Thoracic aorta (tissue), 2 donors: Measurements from ENCODE around the gene LRRIQ1. TPM values are rescaled to one million over a fixed set of nuclear protein-coding genes. Genes with fewer than 3 reads are reported as not detected.

ENCODE experiments used
- ATAC-seq: fragments of 150-250 bp; one replicate; pipeline ENCODE4 v1.8.0; 2017; ENCODE audit warnings: low read depth; ENCODE audit not compliant: insufficient number of reproducible peaks, low FRiP score
- DNase-seq: peaks from one replicate; pipeline ENCODE4 v3.0.0-alpha.2; 2020; ENCODE audit warnings: low spot score
- H3K27ac ChIP-seq, 2 donors: fragments of 200-600 bp; sonication (generic); 1 replicate in 1 of 2; 2 replicates in 1 of 2; pipeline ENCODE4 v1.5.1; 2016; ENCODE audit warnings: mild to moderate bottlenecking in 2 of 2, moderate library complexity in 2 of 2
- H3K27me3 ChIP-seq: fragments of 200-600 bp; sonication (generic); replicated peaks from 2 replicates; pipeline ENCODE4 v1.6.0; 2016; ENCODE audit warnings: mild to moderate bottlenecking; ENCODE audit not compliant: insufficient read depth
- H3K36me3 ChIP-seq: fragments of 200-600 bp; sonication (generic); one replicate; pipeline ENCODE4 v1.5.1; 2016
- H3K4me1 ChIP-seq, 2 donors: fragments of 200-600 bp; sonication (generic); 1 replicate in 1 of 2; 2 replicates in 1 of 2; pipeline versions ENCODE4 v1.5.1 to v1.6.0; 2016; ENCODE audit warnings: low read depth in 2 of 2, mild to moderate bottlenecking in 1 of 2; ENCODE audit not compliant: control insufficient read depth in 1 of 2
- H3K4me3 ChIP-seq: fragments of 200-600 bp; sonication (generic); 2 replicates; pipeline ENCODE4 v1.5.1; 2016; ENCODE audit warnings: mild to moderate bottlenecking
- H3K9me3 ChIP-seq: fragments of 200-600 bp; sonication (generic); 2 replicates; pipeline ENCODE4 v1.5.1; 2016
- CTCF ChIP-seq: fragments of 200-600 bp; sonication (generic); IDR thresholded peaks from one replicate; pipeline ENCODE4 v1.5.1; 2019; ENCODE audit warnings: antibody characterized with exemption
- total RNA-seq, 2 donors: library from RNA; depleted of rRNA; stranded (reverse); fragments of >200 nt; gene quantifications; one replicate each; pipeline versions ENCODE4 v1.1.0 to v1.2.3, GENCODE V29; 2016

Gene LRRIQ1
- total RNA-seq, 2 donors from 2014 or later, result 0.42 TPM; not detected in 1

- Histone ChIP-seq H3K36me3 (no peaks in the 10 kb centered on the region), H3K9me3 (no peaks in the 10 kb centered on the region), H3K27ac (no peak overlapping the region), H3K4me1 (no peaks in the 10 kb centered on the region), H3K4me3 (no peak overlapping the region), H3K27me3 (no peaks in the 10 kb centered on the region)
- no peak for TF ChIP-seq CTCF
- ATAC-seq (no peak), DNase-seq (no peak)
Observed at GRCh38 chr12:85152311-85152729, 116.2 kb downstream of the LRRIQ1 start.

GRCh38 chr12:85155791-85156190 lies 119.6 kb downstream of the LRRIQ1 start:
- H3K27me3 ChIP-seq, result no peaks in the 10 kb centered on the region
- no peaks in the 10 kb centered on the region for H3K4me1 ChIP-seq
- no peak overlapping the region for H3K27ac ChIP-seq
- no peak for TF ChIP-seq CTCF
- H3K9me3 ChIP-seq, result no peaks in the 10 kb centered on the region
- H3K36me3 ChIP-seq, result no peaks in the 10 kb centered on the region
- ATAC-seq, result no peak
- H3K4me3 ChIP-seq, result no peak overlapping the region
- no peak for DNase-seq

GRCh38 chr12:85156569-85156968 lies 120.4 kb downstream of the LRRIQ1 start:
- H3K27me3 ChIP-seq, result no peaks in the 10 kb centered on the region
- H3K4me3 ChIP-seq, result no peak overlapping the region
- no peaks in the 10 kb centered on the region for H3K9me3 ChIP-seq
- no peak for DNase-seq
- H3K4me1 ChIP-seq, result no peaks in the 10 kb centered on the region
- H3K27ac ChIP-seq, result no peak overlapping the region
- TF ChIP-seq CTCF, result no peak
- H3K36me3 ChIP-seq, result no peaks in the 10 kb centered on the region
- ATAC-seq, result no peak

- DNase-seq, result no peak
- Histone ChIP-seq H3K27ac (no peak overlapping the region), H3K27me3 (no peaks in the 10 kb centered on the region), H3K36me3 (no peaks in the 10 kb centered on the region), H3K4me3 (no peak overlapping the region), H3K4me1 (no peaks in the 10 kb centered on the region), H3K9me3 (no peaks in the 10 kb centered on the region)
- no peak for TF ChIP-seq CTCF
- ATAC-seq, result no peak
Observed at GRCh38 chr12:85157035-85157603, 121.0 kb downstream of the LRRIQ1 start.

GRCh38 chr12:85163752-85164321 lies 127.7 kb downstream of the LRRIQ1 start:
- no peak overlapping the region for H3K4me3 ChIP-seq
- no peaks in the 10 kb centered on the region for H3K4me1 ChIP-seq
- DNase-seq (no peak), ATAC-seq (no peak)
- H3K27me3 ChIP-seq, result no peaks in the 10 kb centered on the region
- H3K9me3 ChIP-seq, result no peaks in the 10 kb centered on the region
- no peaks in the 10 kb centered on the region for H3K36me3 ChIP-seq
- no peak overlapping the region for H3K27ac ChIP-seq
- no peak for TF ChIP-seq CTCF
